Upper lobe of left lung (tissue), 4 donors: ENCODE results near the gene ADAM17.

Source experiments
- EP300 ChIP-seq, 4 donors: sonication (generic); formaldehyde crosslinking; IDR thresholded peaks; one replicate each; pipeline ENCODE4 v1.5.1; 2017; ENCODE audit warnings: antibody characterized with exemption in 4 of 4, control low read depth in 2 of 4
- POLR2A ChIP-seq, 4 donors: fragments of 450-650 bp; IDR thresholded peaks; one replicate each; pipeline ENCODE4 v1.5.1; 2016 to 2017; ENCODE audit warnings: antibody characterized with exemption in 4 of 4, mild to moderate bottlenecking in 2 of 4
- POLR2AphosphoS5 ChIP-seq, 2 donors: sonication (generic); formaldehyde crosslinking; IDR thresholded peaks; one replicate each; pipeline ENCODE4 v1.5.1; 2017; ENCODE audit warnings: antibody characterized with exemption in 2 of 2
- TF ChIP-seq, protein P1 (sequence below), 6 experiments: fragments of 450-650 bp in 4 of 6; fragments of 200-600 bp in 2 of 6; sonication (generic) in 2 of 6; IDR thresholded peaks; one replicate each; pipeline ENCODE4 v1.5.1; 2016 to 2019; ENCODE audit warnings: antibody characterized with exemption in 6 of 6

DNA sequence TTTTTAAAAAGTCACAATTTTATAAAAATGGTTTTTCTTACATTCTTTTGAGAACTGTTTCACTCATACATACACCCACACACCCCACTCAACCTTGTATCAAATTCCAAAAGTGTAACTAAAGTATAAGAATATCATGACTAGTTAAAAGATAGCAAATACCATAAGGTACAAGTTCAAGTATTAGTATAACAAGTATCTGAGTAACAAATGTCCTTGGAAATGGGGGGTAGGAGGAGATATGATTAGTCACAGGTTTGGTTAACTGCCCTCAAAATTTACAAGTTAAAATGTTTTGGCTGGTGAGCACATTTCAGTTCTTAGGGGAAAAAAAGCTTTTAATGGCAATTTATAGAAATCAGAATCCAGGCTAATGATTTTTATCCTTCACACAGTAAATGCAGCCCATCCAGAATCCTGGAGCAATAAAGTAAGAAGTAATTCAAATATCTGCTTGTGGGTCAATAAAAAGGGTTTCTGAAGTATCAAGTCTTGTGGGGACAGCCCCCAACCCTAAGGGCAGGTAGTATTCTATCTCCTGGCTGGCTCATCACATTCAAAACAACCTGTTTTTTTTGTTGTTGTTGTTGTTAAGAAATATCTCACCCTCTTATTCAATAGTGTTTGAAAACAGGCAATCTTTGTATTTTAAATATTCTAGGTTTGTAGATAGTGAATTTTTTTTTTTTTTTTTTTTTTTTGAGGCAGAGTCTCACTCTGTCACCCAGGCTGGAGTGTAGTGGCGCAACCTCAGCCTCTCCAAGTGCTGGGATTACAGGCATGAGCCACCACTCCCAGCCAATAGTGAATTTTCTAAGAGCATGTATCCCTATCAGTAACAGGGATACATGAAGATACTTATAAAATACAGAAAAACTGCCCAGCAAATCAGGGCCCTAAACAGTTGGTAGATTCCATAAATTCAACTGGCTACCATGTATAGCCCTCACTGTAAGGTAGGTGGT is 66.8 kb downstream of the ADAM17 start:
- TF ChIP-seq, protein P1, sequence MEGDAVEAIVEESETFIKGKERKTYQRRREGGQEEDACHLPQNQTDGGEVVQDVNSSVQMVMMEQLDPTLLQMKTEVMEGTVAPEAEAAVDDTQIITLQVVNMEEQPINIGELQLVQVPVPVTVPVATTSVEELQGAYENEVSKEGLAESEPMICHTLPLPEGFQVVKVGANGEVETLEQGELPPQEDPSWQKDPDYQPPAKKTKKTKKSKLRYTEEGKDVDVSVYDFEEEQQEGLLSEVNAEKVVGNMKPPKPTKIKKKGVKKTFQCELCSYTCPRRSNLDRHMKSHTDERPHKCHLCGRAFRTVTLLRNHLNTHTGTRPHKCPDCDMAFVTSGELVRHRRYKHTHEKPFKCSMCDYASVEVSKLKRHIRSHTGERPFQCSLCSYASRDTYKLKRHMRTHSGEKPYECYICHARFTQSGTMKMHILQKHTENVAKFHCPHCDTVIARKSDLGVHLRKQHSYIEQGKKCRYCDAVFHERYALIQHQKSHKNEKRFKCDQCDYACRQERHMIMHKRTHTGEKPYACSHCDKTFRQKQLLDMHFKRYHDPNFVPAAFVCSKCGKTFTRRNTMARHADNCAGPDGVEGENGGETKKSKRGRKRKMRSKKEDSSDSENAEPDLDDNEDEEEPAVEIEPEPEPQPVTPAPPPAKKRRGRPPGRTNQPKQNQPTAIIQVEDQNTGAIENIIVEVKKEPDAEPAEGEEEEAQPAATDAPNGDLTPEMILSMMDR (IDR thresholded peaks at IDR 0.05) = no peak
- TF ChIP-seq EP300 (IDR thresholded peaks at IDR 0.05) (no peak), POLR2A (IDR thresholded peaks at IDR 0.05) (no peak), POLR2AphosphoS5 (IDR thresholded peaks at IDR 0.05) (no peak)
